ENCODE measurements around the gene MDP1.

DNA sequence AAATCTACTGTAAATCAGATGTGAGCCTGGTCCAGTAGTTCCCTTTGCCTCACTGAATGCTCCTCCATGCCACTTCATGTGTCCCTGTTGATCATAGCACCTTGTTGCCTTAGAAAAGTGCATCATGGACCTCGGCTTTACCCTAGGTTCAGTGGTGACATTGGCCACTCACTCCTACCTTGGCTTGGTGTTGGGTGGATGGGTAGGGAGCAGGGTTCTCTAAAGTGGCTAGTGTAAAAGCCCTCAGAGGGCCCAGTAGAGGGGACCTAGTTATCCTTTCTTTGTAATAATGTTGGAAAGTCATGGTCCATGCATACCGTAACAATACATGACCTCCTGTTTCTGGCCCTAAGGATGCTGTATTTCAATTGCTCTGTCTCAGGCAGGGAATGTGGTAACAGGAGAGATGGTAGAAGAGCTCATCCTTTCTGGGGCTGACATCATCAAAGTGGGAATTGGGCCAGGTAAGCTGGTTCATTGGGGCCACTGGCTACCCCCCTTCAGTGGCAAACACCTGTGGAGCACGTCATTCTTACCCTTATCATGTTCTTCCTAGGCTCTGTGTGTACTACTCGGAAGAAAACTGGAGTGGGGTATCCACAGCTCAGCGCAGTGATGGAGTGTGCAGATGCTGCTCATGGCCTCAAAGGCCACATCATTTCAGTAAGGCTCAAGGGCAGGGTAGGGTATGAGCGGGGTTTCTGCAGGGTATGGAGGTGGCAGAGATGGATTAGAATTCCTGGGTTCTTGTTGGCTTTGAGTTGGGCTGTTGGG is 21.0 kb upstream of the MDP1 start:
- TF ChIP-seq, protein P1, sequence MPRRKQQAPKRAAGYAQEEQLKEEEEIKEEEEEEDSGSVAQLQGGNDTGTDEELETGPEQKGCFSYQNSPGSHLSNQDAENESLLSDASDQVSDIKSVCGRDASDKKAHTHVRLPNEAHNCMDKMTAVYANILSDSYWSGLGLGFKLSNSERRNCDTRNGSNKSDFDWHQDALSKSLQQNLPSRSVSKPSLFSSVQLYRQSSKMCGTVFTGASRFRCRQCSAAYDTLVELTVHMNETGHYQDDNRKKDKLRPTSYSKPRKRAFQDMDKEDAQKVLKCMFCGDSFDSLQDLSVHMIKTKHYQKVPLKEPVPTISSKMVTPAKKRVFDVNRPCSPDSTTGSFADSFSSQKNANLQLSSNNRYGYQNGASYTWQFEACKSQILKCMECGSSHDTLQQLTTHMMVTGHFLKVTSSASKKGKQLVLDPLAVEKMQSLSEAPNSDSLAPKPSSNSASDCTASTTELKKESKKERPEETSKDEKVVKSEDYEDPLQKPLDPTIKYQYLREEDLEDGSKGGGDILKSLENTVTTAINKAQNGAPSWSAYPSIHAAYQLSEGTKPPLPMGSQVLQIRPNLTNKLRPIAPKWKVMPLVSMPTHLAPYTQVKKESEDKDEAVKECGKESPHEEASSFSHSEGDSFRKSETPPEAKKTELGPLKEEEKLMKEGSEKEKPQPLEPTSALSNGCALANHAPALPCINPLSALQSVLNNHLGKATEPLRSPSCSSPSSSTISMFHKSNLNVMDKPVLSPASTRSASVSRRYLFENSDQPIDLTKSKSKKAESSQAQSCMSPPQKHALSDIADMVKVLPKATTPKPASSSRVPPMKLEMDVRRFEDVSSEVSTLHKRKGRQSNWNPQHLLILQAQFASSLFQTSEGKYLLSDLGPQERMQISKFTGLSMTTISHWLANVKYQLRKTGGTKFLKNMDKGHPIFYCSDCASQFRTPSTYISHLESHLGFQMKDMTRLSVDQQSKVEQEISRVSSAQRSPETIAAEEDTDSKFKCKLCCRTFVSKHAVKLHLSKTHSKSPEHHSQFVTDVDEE (CRISPR knock-in tag; IDR thresholded peaks at IDR 0.05), result no peak
- TF ChIP-seq PPARA (CRISPR knock-in tag; IDR thresholded peaks at IDR 0.05; ENCODE audit: borderline replicate concordance) (no peak), ESRRG (CRISPR knock-in tag; IDR thresholded peaks at IDR 0.05) (no peak), GLIS3 (CRISPR knock-in tag; IDR thresholded peaks at IDR 0.05) (no peak), TCF4 (CRISPR knock-in tag; IDR thresholded peaks at IDR 0.05; ENCODE audit: borderline replicate concordance) (no peak), ZNF70 (CRISPR knock-in tag; IDR thresholded peaks at IDR 0.05) (no peak), ZNF565 (CRISPR knock-in tag; conservative IDR thresholded peaks at IDR 0.05; ENCODE audit: low read depth) (no peak), ZC3H10 (CRISPR knock-in tag; IDR thresholded peaks at IDR 0.05) (no peak), ARNTL (CRISPR knock-in tag; IDR thresholded peaks at IDR 0.05; ENCODE audit: borderline replicate concordance, low read depth) (no peak), CSDC2 (CRISPR knock-in tag; IDR thresholded peaks at IDR 0.05) (no peak), SNAI2 (CRISPR knock-in tag; IDR thresholded peaks at IDR 0.05) (no peak)
- TF ChIP-seq, protein P2, sequence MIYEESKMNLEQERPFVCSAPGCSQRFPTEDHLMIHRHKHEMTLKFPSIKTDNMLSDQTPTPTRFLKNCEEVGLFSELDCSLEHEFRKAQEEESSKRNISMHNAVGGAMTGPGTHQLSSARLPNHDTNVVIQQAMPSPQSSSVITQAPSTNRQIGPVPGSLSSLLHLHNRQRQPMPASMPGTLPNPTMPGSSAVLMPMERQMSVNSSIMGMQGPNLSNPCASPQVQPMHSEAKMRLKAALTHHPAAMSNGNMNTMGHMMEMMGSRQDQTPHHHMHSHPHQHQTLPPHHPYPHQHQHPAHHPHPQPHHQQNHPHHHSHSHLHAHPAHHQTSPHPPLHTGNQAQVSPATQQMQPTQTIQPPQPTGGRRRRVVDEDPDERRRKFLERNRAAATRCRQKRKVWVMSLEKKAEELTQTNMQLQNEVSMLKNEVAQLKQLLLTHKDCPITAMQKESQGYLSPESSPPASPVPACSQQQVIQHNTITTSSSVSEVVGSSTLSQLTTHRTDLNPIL (CRISPR knock-in tag; IDR thresholded peaks at IDR 0.05; ENCODE audit: low read depth), result no peak
- TF ChIP-seq, protein P3, sequence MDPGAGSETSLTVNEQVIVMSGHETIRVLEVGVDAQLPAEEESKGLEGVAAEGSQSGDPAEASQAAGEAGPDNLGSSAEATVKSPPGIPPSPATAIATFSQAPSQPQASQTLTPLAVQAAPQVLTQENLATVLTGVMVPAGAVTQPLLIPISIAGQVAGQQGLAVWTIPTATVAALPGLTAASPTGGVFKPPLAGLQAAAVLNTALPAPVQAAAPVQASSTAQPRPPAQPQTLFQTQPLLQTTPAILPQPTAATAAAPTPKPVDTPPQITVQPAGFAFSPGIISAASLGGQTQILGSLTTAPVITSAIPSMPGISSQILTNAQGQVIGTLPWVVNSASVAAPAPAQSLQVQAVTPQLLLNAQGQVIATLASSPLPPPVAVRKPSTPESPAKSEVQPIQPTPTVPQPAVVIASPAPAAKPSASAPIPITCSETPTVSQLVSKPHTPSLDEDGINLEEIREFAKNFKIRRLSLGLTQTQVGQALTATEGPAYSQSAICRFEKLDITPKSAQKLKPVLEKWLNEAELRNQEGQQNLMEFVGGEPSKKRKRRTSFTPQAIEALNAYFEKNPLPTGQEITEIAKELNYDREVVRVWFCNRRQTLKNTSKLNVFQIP (CRISPR knock-in tag; IDR thresholded peaks at IDR 0.05; ENCODE audit: borderline replicate concordance, low read depth), result no peak

Measured in SK-N-SH treated with all-trans-retinoic acid at 6 μM for 48 hours (cell line).